CD4-positive, alpha-beta memory T cell (primary cell): ENCODE data around the gene PYCARD. TPM values are rescaled to one million over a fixed set of nuclear protein-coding genes. Genes with fewer than 3 reads are reported as not detected.

Experiments used
- CTCF ChIA-PET: fragments of 350-600 bp; sonication (Branson Sonifier 250); formaldehyde crosslinking; loops from one replicate; lab custom pipeline; 2021; ENCODE audit warnings: inconsistent platforms; ENCODE audit not compliant: partially characterized antibody; lab: Charles Lee
- POLR2A ChIA-PET: fragments of 350-600 bp; sonication (Branson Sonifier 250); formaldehyde crosslinking; loops from one replicate; lab custom pipeline; 2021; ENCODE audit not compliant: partially characterized antibody; lab: Charles Lee
- DNase-seq, 5 donors: peaks; one replicate each; pipeline versions ENCODE4 v3.0.0 to v3.0.0-alpha.2; 2020 to 2022; ENCODE audit warnings: mixed read lengths in 1 of 5
- H3K27ac ChIP-seq: one replicate; pipeline ENCODE4 v1.7.0; 2013; ENCODE audit warnings: low read depth, low read length
- H3K27me3 ChIP-seq: 2 replicates; pipeline ENCODE4 v1.7.0; 2013; ENCODE audit warnings: mild to moderate bottlenecking, low read length, moderate library complexity; ENCODE audit not compliant: insufficient read depth
- H3K36me3 ChIP-seq: 2 replicates; pipeline ENCODE4 v1.7.0; 2013; ENCODE audit warnings: mild to moderate bottlenecking, low read length, moderate library complexity; ENCODE audit not compliant: insufficient read depth
- H3K4me1 ChIP-seq: 2 replicates; pipeline ENCODE4 v1.7.0; 2013; ENCODE audit warnings: mild to moderate bottlenecking, low read length, moderate library complexity; ENCODE audit not compliant: insufficient read depth
- H3K4me3 ChIP-seq, 2 donors: one replicate each; pipeline ENCODE4 v1.7.0; 2013; ENCODE audit warnings: low read length in 2 of 2, mild to moderate bottlenecking in 1 of 2
- H3K9me3 ChIP-seq, 2 donors: one replicate each; pipeline ENCODE4 v1.7.0; 2013; ENCODE audit warnings: low read length in 2 of 2, control low read depth in 1 of 2; ENCODE audit not compliant: control insufficient read depth in 1 of 2
- H3K27ac Mint-ChIP-seq, 7 donors: one replicate each; pipeline ENCODE4 v1.8.0; 2020 to 2021; ENCODE audit warnings: mixed read lengths in 7 of 7, mild to moderate bottlenecking in 6 of 7, inconsistent platforms in 3 of 7, moderate library complexity in 3 of 7
- H3K27me3 Mint-ChIP-seq, 2 donors: one replicate each; pipeline ENCODE4 v1.8.0; 2020 to 2021; ENCODE audit warnings: mixed read lengths in 2 of 2
- H3K36me3 Mint-ChIP-seq, 2 donors: one replicate each; pipeline ENCODE4 v1.8.0; 2020 to 2021; ENCODE audit warnings: mixed read lengths in 2 of 2, inconsistent platforms in 1 of 2, mild to moderate bottlenecking in 1 of 2
- H3K4me1 Mint-ChIP-seq, 4 donors: one replicate each; pipeline ENCODE4 v1.8.0; 2020 to 2021; ENCODE audit warnings: mixed read lengths in 4 of 4, mild to moderate bottlenecking in 1 of 4
- H3K4me3 Mint-ChIP-seq, 8 donors: one replicate each; pipeline ENCODE4 v1.8.0; 2020 to 2021; ENCODE audit warnings: mixed read lengths in 8 of 8, mild to moderate bottlenecking in 7 of 8, moderate library complexity in 6 of 8, inconsistent platforms in 3 of 8
- H3K9me3 Mint-ChIP-seq, 8 donors: one replicate each; pipeline ENCODE4 v1.8.0; 2020 to 2021; ENCODE audit warnings: mixed read lengths in 8 of 8, mild to moderate bottlenecking in 5 of 8, inconsistent platforms in 3 of 8, moderate library complexity in 1 of 8
- intact Hi-C: fragments of 100-400 bp; cut with micrococcal nuclease; formaldehyde crosslinking; loops from one replicate; pipeline ENCODE4 v1.15.1; 2023
- polyA plus RNA-seq, 2 donors: library from polyadenylated mRNA; unstranded; fragments of 300-500 nt; fragmentation: Illumina TruSeq; gene quantifications; one replicate each; pipeline ENCODE4 v1.2.3, GENCODE V29; 2021
- total RNA-seq, 2 experiments: library from RNA; stranded (reverse); gene quantifications; one replicate each; pipeline ENCODE4 v1.2.3, GENCODE V29; 2021

Gene PYCARD
- total and polyA plus RNA-seq, 4 experiments from 2014 or later, result 25.9 to 60.6 (median 39.5) TPM

DNA sequence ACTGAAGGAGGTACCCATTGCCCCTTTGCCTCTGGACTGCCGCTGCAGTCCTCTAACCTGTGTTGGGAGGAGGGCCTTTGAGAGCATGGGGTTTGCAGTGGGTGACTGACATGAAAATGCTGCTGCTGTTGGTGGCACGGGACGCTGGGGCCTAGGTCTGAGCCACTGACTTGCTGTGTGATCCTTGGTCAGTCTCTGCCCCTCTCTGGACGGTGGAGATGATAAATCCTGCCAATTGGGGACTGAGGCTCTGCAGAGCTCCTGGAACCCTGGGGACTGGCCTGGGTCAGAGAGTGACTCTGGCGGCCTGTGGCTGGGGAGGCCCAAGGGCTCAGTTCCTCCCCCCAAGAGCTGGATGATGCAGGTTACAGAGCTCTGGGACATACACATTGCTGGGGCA, 20.5 kb upstream of the PYCARD start:
- CTCF ChIA-PET, result interaction anchor here (1.4 kb wide), 1 partner anchor 646 kb away, joined by 3 read pairs; no protein-coding TSS in a partner anchor
- no peaks in the 10 kb centered on the region for H3K9me3 Mint-ChIP-seq
- no peaks in the 10 kb centered on the region for H3K4me1 Mint-ChIP-seq
- no peak overlapping the region for H3K27ac Mint-ChIP-seq
- H3K27me3 ChIP-seq, result peaks cover under 1% of the 10 kb centered on the region
- H3K27me3 Mint-ChIP-seq, result peaks cover 11 to 20% of the 10 kb centered on the region in 2 donors
- no peak overlapping the region for H3K27ac ChIP-seq
- no peaks in the 10 kb centered on the region for H3K36me3 Mint-ChIP-seq
- no peaks in the 10 kb centered on the region for H3K9me3 ChIP-seq
- no peaks in the 10 kb centered on the region for H3K36me3 ChIP-seq
- intact Hi-C loops, result no loop called here
- H3K4me3 ChIP-seq, result no peak overlapping the region
- no peaks in the 10 kb centered on the region for H3K4me1 ChIP-seq
- H3K4me3 Mint-ChIP-seq, result no peak overlapping the region
- POLR2A ChIA-PET, result no interaction called here
- DNase-seq, result no peak

DNA sequence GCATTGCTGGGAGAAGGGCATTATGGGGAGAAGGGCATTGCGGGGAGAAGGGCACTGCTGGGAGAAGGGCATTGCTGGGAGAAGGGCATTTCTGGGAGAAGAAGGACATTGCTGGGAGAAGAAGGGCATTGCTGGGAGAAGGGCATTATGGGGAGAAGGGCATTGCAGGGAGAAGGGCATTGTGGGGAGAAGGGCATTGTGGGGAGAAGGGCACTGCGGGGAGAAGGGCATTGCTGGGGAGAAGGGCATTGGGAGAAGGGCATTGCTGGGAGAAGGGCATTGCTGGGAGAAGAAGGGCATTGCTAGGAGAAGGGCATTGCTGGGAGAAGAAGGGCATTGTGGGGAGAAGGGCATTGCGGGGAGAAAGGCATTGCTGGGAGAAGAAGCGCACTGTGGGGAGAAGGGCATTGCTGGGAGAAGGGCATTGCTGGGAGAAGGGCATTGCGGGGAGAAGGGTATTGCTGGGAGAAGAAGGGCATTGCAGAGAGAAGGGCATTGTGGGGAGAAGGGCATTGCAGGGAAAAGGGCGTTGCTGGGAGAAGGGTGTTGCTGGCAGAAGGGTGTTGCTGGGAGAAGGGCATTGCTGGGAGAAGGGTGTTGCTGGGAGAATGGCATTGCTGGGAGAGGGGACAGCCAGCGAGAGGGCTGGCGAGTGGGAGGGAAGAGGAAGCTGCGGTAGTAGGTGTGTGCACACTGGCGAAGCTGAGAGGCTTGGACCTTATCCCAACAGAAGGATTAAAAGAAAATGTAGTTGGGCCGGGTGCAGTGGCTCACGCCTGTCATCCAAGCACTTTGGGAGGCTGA, 19.0 kb upstream of the PYCARD start:
- no peak for DNase-seq
- ChIA-PET CTCF (no interaction called here), POLR2A (no interaction called here)
- Histone ChIP-seq H3K4me1 (peaks cover 7% of the 10 kb centered on the region), H3K36me3 (no peaks in the 10 kb centered on the region), H3K9me3 (no peaks in the 10 kb centered on the region), H3K4me3 (no peak overlapping the region), H3K27me3 (peaks cover 13% of the 10 kb centered on the region), H3K27ac (no peak overlapping the region)
- Mint-ChIP-seq H3K4me1 (peaks cover 3 to 6% (median 4%) of the 10 kb centered on the region in 4 donors), H3K9me3 (no peaks in the 10 kb centered on the region), H3K27ac (no peak overlapping the region), H3K4me3 (no peak overlapping the region), H3K27me3 (peaks cover 19 to 27% of the 10 kb centered on the region in 2 donors), H3K36me3 (no peaks in the 10 kb centered on the region)
- intact Hi-C loops, result no loop called here

DNA sequence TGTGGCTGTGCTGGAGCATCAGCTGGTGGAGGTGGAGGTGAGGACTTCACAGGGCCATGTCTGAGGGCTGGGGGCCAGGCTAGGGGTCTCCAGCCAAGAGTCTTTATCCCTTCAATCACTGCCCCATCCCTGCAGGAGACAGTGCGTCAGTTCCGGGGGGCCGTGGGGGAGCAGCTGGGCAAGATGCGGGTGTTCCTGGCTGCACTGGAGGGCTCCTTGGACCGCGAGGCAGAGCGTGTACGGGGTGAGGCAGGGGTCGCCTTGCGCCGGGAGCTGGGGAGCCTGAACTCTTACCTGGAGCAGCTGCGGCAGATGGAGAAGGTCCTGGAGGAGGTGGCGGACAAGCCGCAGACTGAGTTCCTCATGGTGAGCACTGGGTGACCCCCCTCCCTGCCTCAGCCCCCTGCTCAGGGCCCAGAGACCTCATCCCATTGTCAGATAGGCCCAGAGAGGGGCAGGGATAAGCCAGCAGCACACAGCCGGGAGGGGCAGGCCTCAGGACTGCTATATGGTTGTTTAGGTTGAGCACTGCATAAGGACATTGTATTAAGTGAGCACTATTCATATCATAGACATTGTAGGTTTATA, 16.7 kb upstream of the PYCARD start:
- Histone ChIP-seq H3K4me1 (peaks cover 23% of the 10 kb centered on the region), H3K27me3 (peaks cover 26% of the 10 kb centered on the region), H3K27ac (no peak overlapping the region), H3K4me3 (no peak overlapping the region), H3K9me3 (no peaks in the 10 kb centered on the region), H3K36me3 (no peaks in the 10 kb centered on the region)
- POLR2A ChIA-PET, result no interaction called here
- CTCF ChIA-PET, result no interaction called here
- Mint-ChIP-seq H3K9me3 (peaks cover 0 to 2% (median 0%) of the 10 kb centered on the region in 8 donors), H3K27me3 (peaks cover 29 to 38% of the 10 kb centered on the region in 2 donors), H3K4me3 (no peak overlapping the region), H3K36me3 (no peaks in the 10 kb centered on the region), H3K27ac (no peak overlapping the region), H3K4me1 (peaks cover 10 to 18% (median 14%) of the 10 kb centered on the region in 4 donors)
- DNase-seq, result no peak
- intact Hi-C loops, result no loop called here

DNA sequence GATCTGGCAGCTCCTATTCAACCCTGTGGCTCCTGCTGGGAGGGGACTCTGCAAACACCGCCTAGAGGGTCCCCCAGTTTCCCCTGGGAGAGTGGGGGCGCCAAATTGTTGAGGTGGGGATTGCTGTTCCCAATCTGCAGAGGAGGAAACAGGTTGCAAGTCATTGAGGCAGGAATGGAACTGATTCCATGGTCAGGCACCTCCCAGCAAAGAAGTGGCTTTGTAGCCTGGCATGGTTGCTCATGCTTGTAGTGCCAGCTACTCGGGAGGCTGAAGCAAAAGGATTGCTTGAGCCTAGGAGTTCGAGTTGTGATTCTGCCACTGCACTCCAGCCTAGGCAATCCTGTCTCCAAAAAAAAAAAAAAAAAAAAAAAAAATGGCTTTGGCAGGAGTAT, 14.6 kb upstream of the PYCARD start:
- Histone ChIP-seq H3K4me3 (peak overlapping the region; percentile 11 to 28), H3K4me1 (peaks cover 23% of the 10 kb centered on the region), H3K36me3 (no peaks in the 10 kb centered on the region), H3K9me3 (no peaks in the 10 kb centered on the region), H3K27ac (no peak overlapping the region), H3K27me3 (peaks cover 26% of the 10 kb centered on the region)
- intact Hi-C loops, result no loop called here
- ChIA-PET POLR2A (interaction anchor here (1.4 to 3.7 kb wide), 2 partner anchors 15 to 37 kb away, joined by 6 to 31 read pairs; partner anchors contain the start of genes FUS and PYCARD), CTCF (no interaction called here)
- Mint-ChIP-seq H3K36me3 (no peaks in the 10 kb centered on the region), H3K27ac (no peak overlapping the region), H3K4me3 (peak overlapping the region; percentile 45 to 81 (median 74)), H3K27me3 (peaks cover 32 to 44% of the 10 kb centered on the region in 2 donors), H3K4me1 (peaks cover 10 to 22% (median 14%) of the 10 kb centered on the region in 4 donors), H3K9me3 (peaks cover 0 to 2% (median 0%) of the 10 kb centered on the region in 8 donors)
- DNase-seq, result no peak

DNA sequence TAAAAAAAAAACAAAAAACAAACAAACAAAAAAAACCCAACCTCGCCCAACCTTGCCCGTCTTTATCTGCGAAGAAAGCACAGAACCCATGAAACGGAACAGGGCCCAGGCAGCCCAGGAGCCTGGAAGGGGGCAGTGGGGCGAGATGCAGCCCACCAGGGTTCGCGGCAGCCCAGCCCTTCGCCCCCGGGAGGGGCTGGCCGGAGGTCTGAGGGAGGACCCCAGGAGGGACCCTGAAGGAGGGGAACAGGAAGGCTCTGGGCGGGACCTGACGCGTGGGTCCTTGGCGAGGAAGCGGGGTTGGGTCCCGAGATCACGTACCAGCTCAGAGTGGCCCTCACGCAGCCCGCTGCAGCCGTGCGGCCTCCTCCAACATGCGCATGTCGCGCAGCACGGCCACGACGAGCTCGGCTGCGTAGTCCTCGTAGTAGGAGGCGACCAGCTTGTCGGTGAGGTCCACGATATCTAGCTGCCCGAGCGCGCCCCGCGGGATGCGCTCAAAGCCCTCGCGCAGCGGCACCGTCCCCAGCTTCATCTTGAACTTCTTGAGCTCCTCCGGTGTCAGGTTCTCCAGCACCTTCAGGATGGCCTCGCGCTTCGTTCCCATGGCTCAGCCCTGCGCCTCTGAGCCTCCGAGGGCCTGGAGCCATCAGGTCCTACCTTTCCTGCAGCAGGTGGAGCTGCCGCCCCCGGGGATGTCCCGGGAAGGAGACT, 14.0 kb upstream of the PYCARD start, which contains the start of gene PYDC1:
Gene PYDC1 (minus strand): TSS at position 714 of the 714 bp plus-strand sequence. CDS start 107 bp downstream, at position 607.
- H3K9me3 ChIP-seq, result no peaks in the 10 kb centered on the region
- peak within 1 kb of the TSS; percentile 11 to 28 for H3K4me3 ChIP-seq
- POLR2A ChIA-PET, result interaction anchor here (1.4 to 3.7 kb wide), 3 partner anchors 10 to 37 kb away, joined by 4 to 31 read pairs (median 6); partner anchors contain the start of genes FUS and PYCARD
- Mint-ChIP-seq H3K9me3 (peaks cover 0 to 2% (median 0%) of the 10 kb centered on the region in 8 donors), H3K36me3 (no peaks in the 10 kb centered on the region), H3K27ac (peak within 1 kb of the TSS in 1 of 7 donors; percentile 65), H3K27me3 (peaks cover 35 to 42% of the 10 kb centered on the region in 2 donors), H3K4me1 (peaks cover 14 to 22% (median 18%) of the 10 kb centered on the region in 4 donors), H3K4me3 (peak within 1 kb of the TSS; percentile 71 to 95 (median 82))
- no peaks in the 10 kb centered on the region for H3K36me3 ChIP-seq
- peaks cover 26% of the 10 kb centered on the region for H3K27me3 ChIP-seq
- intact Hi-C loops, result no loop called here
- DNase-seq, result peak in 1 of 5 donors; percentile 16
- H3K27ac ChIP-seq, result no peak within 1 kb of the TSS
- peaks cover 23% of the 10 kb centered on the region for H3K4me1 ChIP-seq
- CTCF ChIA-PET, result interaction anchor here (0.6 kb wide), 1 partner anchor 129 kb away, joined by 3 read pairs; no protein-coding TSS in a partner anchor

DNA sequence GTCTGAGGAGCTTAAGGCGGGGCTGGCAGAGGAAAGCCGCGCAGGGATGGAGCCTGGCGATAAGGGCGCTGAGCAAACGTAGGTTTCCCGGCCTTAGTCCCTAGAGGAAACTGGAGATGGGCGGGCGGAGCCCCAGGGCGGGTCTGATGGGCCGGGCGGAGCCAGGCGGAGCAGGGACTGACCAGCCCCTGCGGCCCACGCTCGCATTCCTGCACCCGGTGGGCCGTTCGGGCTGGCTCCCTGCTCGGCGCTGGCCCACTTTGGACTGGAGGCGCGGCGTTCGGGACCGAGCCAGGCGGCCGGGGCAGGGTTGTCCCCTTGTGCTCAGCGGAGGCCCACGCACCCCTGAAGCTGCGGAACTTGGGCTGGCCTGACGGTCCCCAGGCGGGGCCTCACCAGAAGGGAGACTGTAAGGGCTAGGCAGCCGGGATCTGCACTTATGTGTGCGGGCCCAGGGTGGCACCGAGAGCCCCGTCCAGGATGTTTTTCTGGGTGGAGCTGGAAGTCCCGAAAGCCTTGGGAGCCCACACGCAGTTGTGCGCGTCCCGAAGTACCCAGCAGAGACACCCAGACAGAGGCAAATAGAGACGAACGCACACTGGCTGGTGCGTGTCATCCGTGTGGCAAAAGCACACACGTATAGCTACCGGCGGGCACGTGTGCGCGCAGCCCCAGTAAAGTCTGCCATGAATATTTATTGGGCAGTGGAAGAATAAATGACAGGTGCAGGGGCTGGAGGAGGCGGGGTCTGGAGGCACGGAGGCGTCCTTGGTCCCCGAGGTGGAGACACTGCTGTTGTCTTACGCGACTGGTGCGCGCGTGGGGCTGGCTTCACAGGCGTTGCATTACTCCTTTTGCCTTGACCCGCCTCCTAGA, 13.0 kb upstream of the PYCARD start:
- H3K4me3 ChIP-seq, result peak overlapping the region in 1 of 2 donors; percentile 38
- Mint-ChIP-seq H3K4me3 (peak overlapping the region; percentile 71 to 95 (median 82)), H3K9me3 (peaks cover 0 to 2% (median 0%) of the 10 kb centered on the region in 8 donors), H3K4me1 (peaks cover 16 to 22% (median 18%) of the 10 kb centered on the region in 4 donors), H3K36me3 (no peaks in the 10 kb centered on the region), H3K27me3 (peaks cover 27 to 32% of the 10 kb centered on the region in 2 donors), H3K27ac (peak overlapping the region in 1 of 7 donors; percentile 65)
- peak in 2 of 5 donors; percentile 14 to 58 for DNase-seq
- ChIA-PET CTCF (interaction anchor here (0.6 kb wide), 1 partner anchor 130 kb away, joined by 3 read pairs; no protein-coding TSS in a partner anchor), POLR2A (interaction anchor here (1.1 to 3.7 kb wide), 3 partner anchors 9 to 74 kb away, joined by 4 to 31 read pairs (median 4); partner anchors contain the start of gene PYCARD)
- peaks cover 26% of the 10 kb centered on the region for H3K27me3 ChIP-seq
- intact Hi-C loops, result no loop called here
- no peak overlapping the region for H3K27ac ChIP-seq
- no peaks in the 10 kb centered on the region for H3K9me3 ChIP-seq
- H3K4me1 ChIP-seq, result peaks cover 23% of the 10 kb centered on the region
- no peaks in the 10 kb centered on the region for H3K36me3 ChIP-seq
